Smooth muscle cell (in vitro differentiated cells): ENCODE results near the gene TXNDC11. TPM values are rescaled to one million over a fixed set of nuclear protein-coding genes. Genes with fewer than 3 reads are reported as not detected.

Source experiments
- DNase-seq: peaks from one replicate; lab custom pipeline; 2025; ENCODE audit not compliant: unreplicated experiment; lab: John Stamatoyannopoulos, UW
- H2AFZ ChIP-seq: fragments of 200-600 bp; sonication (generic); 2 replicates; pipeline ENCODE4 v1.6.0; 2016; ENCODE audit warnings: antibody characterized with exemption, low read depth, mild to moderate bottlenecking
- H3F3A ChIP-seq: fragments of 200-600 bp; sonication (generic); 2 replicates; pipeline ENCODE4 v1.6.0; 2017; ENCODE audit warnings: antibody characterized with exemption, low read depth
- H3K27ac ChIP-seq: fragments of 200-600 bp; sonication (generic); 2 replicates; pipeline ENCODE4 v1.5.1; 2016; ENCODE audit warnings: low read depth, mild to moderate bottlenecking
- H3K27me3 ChIP-seq: fragments of 200-600 bp; sonication (generic); 2 replicates; pipeline ENCODE4 v1.6.1; 2016; ENCODE audit warnings: low read depth, mild to moderate bottlenecking
- H3K36me3 ChIP-seq: fragments of 200-600 bp; sonication (generic); 2 replicates; pipeline ENCODE4 v1.5.1; 2016; ENCODE audit warnings: low read depth
- H3K4me1 ChIP-seq: fragments of 200-600 bp; sonication (generic); 2 replicates; pipeline ENCODE4 v1.5.1; 2016; ENCODE audit warnings: low read depth
- H3K4me2 ChIP-seq: fragments of 200-600 bp; sonication (generic); 2 replicates; pipeline ENCODE4 v1.6.0; 2016; ENCODE audit warnings: mild to moderate bottlenecking
- H3K4me3 ChIP-seq: fragments of 200-600 bp; sonication (generic); 2 replicates; pipeline ENCODE4 v1.5.1; 2016; ENCODE audit warnings: mild to moderate bottlenecking
- H3K79me2 ChIP-seq: fragments of 200-600 bp; sonication (generic); 2 replicates; pipeline ENCODE4 v1.6.0; 2016; ENCODE audit warnings: low read depth, mild to moderate bottlenecking
- H3K9ac ChIP-seq: fragments of 200-600 bp; sonication (generic); 2 replicates; pipeline ENCODE4 v1.6.0; 2016; ENCODE audit warnings: low read depth
- H3K9me3 ChIP-seq: fragments of 200-600 bp; sonication (generic); replicated peaks from 2 replicates; pipeline ENCODE4 v1.5.1; 2016; ENCODE audit warnings: low read depth
- H4K20me1 ChIP-seq: fragments of 200-600 bp; sonication (generic); 2 replicates; pipeline ENCODE4 v1.6.0; 2016; ENCODE audit warnings: low read depth
- CTCF ChIP-seq: fragments of 200-600 bp; sonication (generic); IDR thresholded peaks from 2 replicates; pipeline ENCODE4 v1.5.1; 2017; ENCODE audit warnings: borderline replicate concordance, mild to moderate bottlenecking, antibody characterized with exemption; ENCODE audit not compliant: insufficient read depth, poor library complexity, severe bottlenecking
- WGBS: methylation state at CpG from one replicate; pipeline ENCODE4 v1.1.7; 2016; ENCODE audit warnings: low lambda C conversion rate; 5-methylcytosine and 5-hydroxymethylcytosine counted together
- polyA plus RNA-seq: library from polyadenylated mRNA; unstranded; fragments of >200 nt; fragmentation: Nextera tagmentation; extraction: Ambion mirVana; gene quantifications from 2 replicates; pipeline ENCODE4 v1.2.1, GENCODE V29; 2016
- total RNA-seq: library from RNA; depleted of rRNA; stranded (reverse); fragments of >200 nt; gene quantifications from 2 replicates; pipeline ENCODE4 v1.2.3, GENCODE V29; 2014

TXNDC11 gene
- total and polyA plus RNA-seq, 2 experiments from 2014 or later: 27.3 to 30.8 TPM

GRCh38 chr16:11748404-11749254 is 6.0 kb upstream of the TXNDC11 start:
- Histone ChIP-seq H3K27me3 (no peaks in the 10 kb centered on the region), H3F3A (peaks cover 17% of the 10 kb centered on the region), H4K20me1 (no peaks in the 10 kb centered on the region), H2AFZ (no peak overlapping the region), H3K27ac (no peak overlapping the region), H3K9ac (no peak overlapping the region), H3K4me3 (no peak overlapping the region), H3K4me2 (no peak overlapping the region), H3K36me3 (peaks cover 22% of the 10 kb centered on the region), H3K79me2 (no peaks in the 10 kb centered on the region), H3K9me3 (no peaks in the 10 kb centered on the region), H3K4me1 (no peaks in the 10 kb centered on the region)
- DNase-seq: no peak
- 97% methylated on average over 13 of the region's 13 CpGs for WGBS
- TF ChIP-seq CTCF: no peak

- no peaks in the 10 kb centered on the region for H4K20me1 ChIP-seq
- no peak for TF ChIP-seq CTCF
- H3K4me1 ChIP-seq: no peaks in the 10 kb centered on the region
- no peak overlapping the region for H3K27ac ChIP-seq
- no peak overlapping the region for H3K9ac ChIP-seq
- H2AFZ ChIP-seq: no peak overlapping the region
- H3K4me2 ChIP-seq: no peak overlapping the region
- no peak for DNase-seq
- no peaks in the 10 kb centered on the region for H3K27me3 ChIP-seq
- no peaks in the 10 kb centered on the region for H3K79me2 ChIP-seq
- peaks cover 21% of the 10 kb centered on the region for H3K36me3 ChIP-seq
- no peaks in the 10 kb centered on the region for H3K9me3 ChIP-seq
- 93% methylated on average over 7 of the region's 7 CpGs for WGBS
- no peak overlapping the region for H3K4me3 ChIP-seq
- peaks cover 21% of the 10 kb centered on the region for H3F3A ChIP-seq
Observed at GRCh38 chr16:11747949-11748403, 5.3 kb upstream of the TXNDC11 start.

- no peak for TF ChIP-seq CTCF
- Histone ChIP-seq H3K36me3 (no peaks in the 10 kb centered on the region), H3K9me3 (no peaks in the 10 kb centered on the region), H3K27ac (peak overlapping the region; percentile 75), H3K4me1 (peaks cover 8% of the 10 kb centered on the region), H3K9ac (no peak overlapping the region), H3F3A (peaks cover 20% of the 10 kb centered on the region), H3K4me3 (no peak overlapping the region), H4K20me1 (peaks cover 28% of the 10 kb centered on the region), H3K4me2 (no peak overlapping the region), H3K79me2 (peaks cover 34% of the 10 kb centered on the region), H3K27me3 (no peaks in the 10 kb centered on the region), H2AFZ (no peak overlapping the region)
- 87% methylated on average over 5 of the region's 5 CpGs for WGBS
- DNase-seq: no peak
Observed at GRCh38 chr16:11744075-11744470, 1.4 kb upstream of the TXNDC11 start.
